GM12878 (cell line): ENCODE measurements around the gene NPSR1. TPM values are rescaled to one million over a fixed set of nuclear protein-coding genes. Genes with fewer than 3 reads are reported as not detected.

Source experiments
- ATAC-seq: fragments of 200-7000 bp; cut with Tn5 transposase; 3 replicates; pipeline ENCODE4 v1.9.1; 2020; ENCODE audit warnings: mild to moderate bottlenecking, moderate library complexity
- BruUV-seq: library from RNA; stranded (reverse); fragments of 400-500 nt; replicated peaks from 2 replicates; lab custom pipeline; 2021; lab: Mats Ljungman, UMichigan
- CTCF ChIA-PET: fragments of 300-600 bp; sonication (Branson Sonifier 250); formaldehyde crosslinking; extraction: SDS; loops from one replicate; lab custom pipeline; 2021; ENCODE audit warnings: inconsistent platforms; lab: Yijun Ruan, JAX
- POLR2A ChIA-PET: fragments of 350-600 bp; formaldehyde crosslinking; extraction: SDS; loops from one replicate; lab custom pipeline; 2021; ENCODE audit warnings: inconsistent platforms; lab: Charles Lee
- RAD21 ChIA-PET: fragments of 300-600 bp; sonication (Branson Sonifier 250); formaldehyde crosslinking; loops from one replicate; lab custom pipeline; 2023; ENCODE audit warnings: antibody characterized with exemption; ENCODE audit not compliant: unreplicated experiment; lab: Charles Lee
- SMC1A ChIA-PET: fragments of 300-600 bp; sonication (Branson Sonifier 250); formaldehyde crosslinking; loops from one replicate; lab custom pipeline; 2023; ENCODE audit not compliant: unreplicated experiment, uncharacterized antibody; lab: Charles Lee
- DNase-seq: peaks from one replicate; pipeline ENCODE4 v3.0.0-alpha.2; 2011; ENCODE audit warnings: low read depth, low spot score
- FAIRE-seq: peaks from 3 replicates; lab custom pipeline; 2011; peaks lifted over from hg19 to GRCh38; lab: Jason Lieb, UNC
- H2AFZ ChIP-seq: 2 replicates; pipeline ENCODE4 v1.6.0; 2011; ENCODE audit warnings: low read depth, low read length, control low read depth; ENCODE audit not compliant: control insufficient read depth
- H3K27ac ChIP-seq: 2 replicates; pipeline ENCODE4 v1.5.1; 2011; ENCODE audit warnings: control low read depth; ENCODE audit not compliant: control insufficient read depth, insufficient read depth
- H3K27me3 ChIP-seq, 2 experiments: replicated peaks in 1 of 2; 2 replicates each; pipeline versions ENCODE4 v1.6.0 to v1.6.1; 2011; ENCODE audit warnings: low read length in 1 of 2; ENCODE audit not compliant: control insufficient read depth in 2 of 2, insufficient read depth in 2 of 2
- H3K36me3 ChIP-seq, 2 experiments: 2 replicates each; pipeline ENCODE4 v1.5.1; 2011; ENCODE audit warnings: low read length in 1 of 2; ENCODE audit not compliant: control insufficient read depth in 2 of 2, insufficient read depth in 2 of 2
- H3K4me1 ChIP-seq: 2 replicates; pipeline ENCODE4 v1.6.1; 2011; ENCODE audit warnings: mild to moderate bottlenecking, low read length, moderate library complexity, mixed read lengths; ENCODE audit not compliant: control insufficient read depth, insufficient read depth
- H3K4me2 ChIP-seq: 2 replicates; pipeline ENCODE4 v1.6.0; 2011; ENCODE audit warnings: control low read depth; ENCODE audit not compliant: control insufficient read depth, insufficient read depth
- H3K4me3 ChIP-seq: fragments of 200-600 bp; sonication (generic); 2 replicates; pipeline ENCODE4 v1.5.1; 2016
- H3K79me2 ChIP-seq: 2 replicates; pipeline ENCODE4 v1.6.0; 2011; ENCODE audit warnings: low read length; ENCODE audit not compliant: control insufficient read depth, insufficient read depth
- H3K9ac ChIP-seq: 2 replicates; pipeline ENCODE4 v1.8.0; 2011; ENCODE audit warnings: low read length, control low read depth, mixed read lengths; ENCODE audit not compliant: control insufficient read depth, insufficient read depth
- H3K9me3 ChIP-seq: replicated peaks from 3 replicates; pipeline ENCODE4 v1.5.1; 2011; ENCODE audit warnings: mild to moderate bottlenecking, low read length; ENCODE audit not compliant: control insufficient read depth, insufficient read depth
- H4K20me1 ChIP-seq: 2 replicates; pipeline ENCODE4 v1.6.0; 2011; ENCODE audit not compliant: control insufficient read depth, insufficient read depth
- BHLHE40 ChIP-seq, 2 experiments: fragments of 450-650 bp in 1 of 2; IDR thresholded peaks; 2 replicates each; pipeline ENCODE4 v1.6.1; 2011 to 2017; ENCODE audit warnings: low read depth in 2 of 2, borderline replicate concordance in 1 of 2, improper control_type of control experiment in 1 of 2, low read length in 1 of 2, mild to moderate bottlenecking in 1 of 2
- CBFB ChIP-seq: IDR thresholded peaks from 2 replicates; pipeline ENCODE4 v1.6.1; 2016; ENCODE audit warnings: antibody characterized with exemption, low read depth
- CHD1 ChIP-seq: IDR thresholded peaks from 2 replicates; pipeline ENCODE4 v1.6.1; 2012; ENCODE audit warnings: low read depth, low read length, improper control_type of control experiment
- CREM ChIP-seq: IDR thresholded peaks from 2 replicates; pipeline ENCODE4 v1.6.1; 2014; ENCODE audit warnings: antibody characterized with exemption, low read depth
- EGR1 ChIP-seq, 2 experiments: IDR thresholded peaks; 1 replicate in 1 of 2; 2 replicates in 1 of 2; pipeline ENCODE4 v1.6.1; 2011 to 2012; ENCODE audit warnings: low read depth in 2 of 2, low read length in 2 of 2, borderline replicate concordance in 1 of 2, mild to moderate bottlenecking in 1 of 2, moderate library complexity in 1 of 2
- IKZF1 ChIP-seq: fragments of 450-650 bp; conservative IDR thresholded peaks from 2 replicates; pipeline ENCODE4 v1.6.1; 2017; ENCODE audit warnings: antibody characterized with exemption, mild to moderate bottlenecking
- JUND ChIP-seq: IDR thresholded peaks from 2 replicates; pipeline ENCODE4 v1.6.1; 2012; ENCODE audit warnings: low read depth, mild to moderate bottlenecking, low read length, improper control_type of control experiment, moderate library complexity
- NR2C1 ChIP-seq: fragments of 450-650 bp; IDR thresholded peaks from 2 replicates; pipeline ENCODE4 v1.6.1; 2017; ENCODE audit warnings: antibody characterized with exemption, mild to moderate bottlenecking, moderate library complexity
- PKNOX1 ChIP-seq: fragments of 450-650 bp; IDR thresholded peaks from 2 replicates; pipeline ENCODE4 v1.6.1; 2016; ENCODE audit warnings: mild to moderate bottlenecking
- RAD21 ChIP-seq: IDR thresholded peaks from 2 replicates; pipeline ENCODE4 v1.6.1; 2011; ENCODE audit warnings: mild to moderate bottlenecking, low read depth, low read length, moderate library complexity; ENCODE audit not compliant: insufficient read depth
- RELA ChIP-seq: fragments of 450-650 bp; IDR thresholded peaks from 2 replicates; pipeline ENCODE4 v1.8.0; 2014; ENCODE audit warnings: borderline replicate concordance; ENCODE audit not compliant: partially characterized antibody
- TCF3 ChIP-seq: IDR thresholded peaks from 2 replicates; pipeline ENCODE4 v1.6.1; 2012; ENCODE audit warnings: low read depth, mild to moderate bottlenecking, low read length, borderline replicate concordance; ENCODE audit not compliant: insufficient read depth
- YBX1 ChIP-seq: fragments of 450-650 bp; IDR thresholded peaks from 2 replicates; pipeline ENCODE4 v1.6.1; 2016; ENCODE audit warnings: antibody characterized with exemption
- WGBS: methylation state at CpG from one replicate; pipeline ENCODE4 v1.1.6; 2016; ENCODE audit warnings: low lambda C conversion rate; ENCODE audit not compliant: insufficient replicate concordance, insufficient coverage; ENCODE audit errors: missing lambda C conversion rate; 5-methylcytosine and 5-hydroxymethylcytosine counted together
- in situ Hi-C: fragments of 300-500 bp; cut with MboI; formaldehyde crosslinking; loops from 9 replicates; pipeline ENCODE4 v1.14.3; 2018; ENCODE audit warnings: mixed read lengths
- intact Hi-C: fragments of 100-400 bp; cut with micrococcal nuclease; formaldehyde crosslinking; loops from one replicate; pipeline ENCODE4 v1.14.2; 2022; ENCODE audit not compliant: unreplicated experiment
- polyA plus RNA-seq, 11 experiments: library from polyadenylated mRNA; depleted of rRNA in 4 of 11; unstranded in 6 of 11; stranded (reverse) in 5 of 11; fragments of >200 nt; fragmentation: Nextera tagmentation in 4 of 11; fragmentation: Illumina TruSeq in 1 of 11; extraction: Ambion mirVana in 4 of 11; extraction: Trizol in 1 of 11; gene quantifications; 1 replicate in 1 of 11; 2 replicates in 10 of 11; pipeline versions ENCODE4 v1.2.1 to v1.2.3, GENCODE V29; 2011 to 2016; ENCODE audit warnings: inconsistent platforms in 2 of 11, missing spikeins in 2 of 11, low read depth in 1 of 11
- total RNA-seq, 4 experiments: library from RNA; depleted of rRNA in 3 of 4; stranded (reverse); fragments of >200 nt in 3 of 4; fragmentation: Illumina TruSeq in 1 of 4; extraction: Trizol in 1 of 4; gene quantifications; 2 replicates each; pipeline versions ENCODE4 v1.2.1 to v1.2.3, GENCODE V29; 2013 to 2021

The NPSR1 gene
- total and polyA plus RNA-seq, 10 of the 15 experiments (the other 5 are each of a cell fraction or from before 2014, with no cell fraction given): 0.20 TPM; not detected in 9

GRCh38 chr7:34772296-34772938 lies 114.4 kb downstream of the NPSR1 start (continued):
- TF ChIP-seq PKNOX1 (no peak), JUND (no peak), CREM (no peak), NR2C1 (no peak)

GRCh38 chr7:34776748-34777358 lies 118.8 kb downstream of the NPSR1 start:
- FAIRE-seq: no peak
- Histone ChIP-seq H3K9ac (no peak overlapping the region), H3K4me2 (no peak overlapping the region)
- BruUV-seq: no TSS peak
- TF ChIP-seq RELA (no peak), YBX1 (no peak), TCF3 (no peak), CHD1 (no peak), IKZF1 (no peak), EGR1 (IDR thresholded peaks at IDR 0.05; ENCODE audit: borderline replicate concordance in 1 of 2, low read depth in 2 of 2, low read length in 2 of 2) (no peak), RAD21 (no peak), CBFB (no peak), BHLHE40 (IDR thresholded peaks at IDR 0.05; ENCODE audit: borderline replicate concordance in 1 of 2, low read depth in 2 of 2, low read length in 1 of 2) (no peak)
- TF ChIP-seq, all 136 proteins: peak for 0
- WGBS: 0% methylated on average over 1 of the region's 1 CpG
- Histone ChIP-seq H3K36me3 (no peaks in the 10 kb centered on the region), H3K27ac (no peak overlapping the region), H2AFZ (no peak overlapping the region), H3K79me2 (no peaks in the 10 kb centered on the region), H4K20me1 (no peaks in the 10 kb centered on the region), H3K27me3 (no peaks in the 10 kb centered on the region), H3K4me1 (no peaks in the 10 kb centered on the region), H3K9me3 (no peaks in the 10 kb centered on the region), H3K4me3 (no peak overlapping the region)
- DNase-seq (no peak), ATAC-seq (no peak)
- POLR2A ChIA-PET: interaction anchor here (0.6 kb wide), 1 partner anchor 259 kb away, joined by 4 read pairs; no protein-coding TSS in a partner anchor
- RAD21 ChIA-PET: no interaction called here
- intact Hi-C loops (no loop called here), in situ Hi-C loops (no loop called here)
- SMC1A ChIA-PET: interaction anchor here (0.7 to 1.2 kb wide), 3 partner anchors 9 to 348 kb away, joined by 3 to 6 read pairs (median 3); no protein-coding TSS in a partner anchor
- CTCF ChIA-PET: interaction anchor here (0.9 to 1.5 kb wide), 4 partner anchors 14 to 216 kb away, joined by 3 read pairs; no protein-coding TSS in a partner anchor
